ENCODE results near the gene PTPRO.

- no peak for TF ChIP-seq POLR2A (IDR thresholded peaks at IDR 0.05)
- TF ChIP-seq CTCF (IDR thresholded peaks at IDR 0.05) = no peak
Observed at GRCh38 chr12:15404485-15404884, 82.2 kb downstream of the PTPRO start.
